C4-2B (cell line): ENCODE data around the gene PPIG.

Experiments
- CTCF ChIP-seq: fragments of 450-650 bp; conservative IDR thresholded peaks from 2 replicates; pipeline ENCODE4 v1.5.1; 2017; ENCODE audit warnings: mild to moderate bottlenecking
- ZFX ChIP-seq: fragments of 450-650 bp; IDR thresholded peaks from 2 replicates; pipeline ENCODE4 v1.6.1; 2017

- TF ChIP-seq CTCF (no peak), ZFX (no peak)
These were observed 53.5 kb downstream of the PPIG start for GRCh38 chr2:169637620-169638019.
